Measurements from ENCODE around the gene TEX44. TPM values are rescaled to one million over a fixed set of nuclear protein-coding genes. Genes with fewer than 3 reads are reported as not detected.

Gene TEX44
- total RNA-seq, 1 experiment from 2014 or later = not detected

DNA sequence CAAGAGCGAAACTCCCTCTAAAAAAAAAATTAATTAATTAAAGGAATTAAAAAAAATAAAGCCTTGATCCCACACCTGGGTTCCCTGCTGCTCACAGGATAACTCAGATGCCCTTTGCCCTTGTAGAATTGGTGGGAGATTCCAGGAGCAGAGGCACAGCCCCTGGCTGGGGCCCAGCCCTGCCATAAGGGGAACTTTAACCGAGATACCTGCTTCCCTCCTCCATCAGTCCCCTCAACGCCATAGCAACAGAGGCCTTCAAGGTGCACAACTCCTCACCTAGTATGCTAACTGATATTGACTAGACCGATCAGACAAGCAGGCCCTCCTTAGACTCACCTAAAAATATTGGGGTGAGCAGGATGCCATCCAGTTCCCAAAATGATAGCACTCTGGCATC lies 23.6 kb downstream of the TEX44 start:
- BruUV-seq (replicated peaks) = no TSS peak
- TF ChIP-seq CTCF (IDR thresholded peaks at IDR 0.05; ENCODE audit: insufficient read depth in 1 of 2, low read depth in 1 of 2, low read length in 1 of 2, severe bottlenecking in 1 of 2, unreplicated experiment in 1 of 2) = no peak
- Mint-ChIP-seq H3K36me3 (ENCODE audit: insufficient read depth, unreplicated experiment) (peaks cover 17% of the 10 kb centered on the region), H3K27ac (ENCODE audit: unreplicated experiment) (peak overlapping the region; percentile 94), H3K9me3 (ENCODE audit: unreplicated experiment) (no peaks in the 10 kb centered on the region), H3K27me3 (ENCODE audit: insufficient read depth, unreplicated experiment) (no peaks in the 10 kb centered on the region), H3K4me3 (ENCODE audit: unreplicated experiment) (peak overlapping the region; percentile 52), H3K4me1 (ENCODE audit: low read depth, unreplicated experiment) (peaks cover 36% of the 10 kb centered on the region)
- peaks cover 66% of the 10 kb centered on the region for H3K4me1 ChIP-seq
- no peaks in the 10 kb centered on the region for H3K9me3 ChIP-seq
- no peaks in the 10 kb centered on the region for H3K27me3 ChIP-seq (replicated peaks; ENCODE audit: control insufficient read depth, insufficient read depth, low read length)
- H3K4me3 ChIP-seq (ENCODE audit: low read depth, low read length) = no peak overlapping the region
- H3K36me3 ChIP-seq (ENCODE audit: control insufficient read depth, insufficient read depth, low read length) = no peaks in the 10 kb centered on the region
- intact Hi-C loops (cut with micrococcal nuclease; ENCODE audit: unreplicated experiment) = no loop called here
- POLR2A ChIA-PET = interaction anchor here (3.1 kb wide), 1 partner anchor 50 kb away, joined by 28 read pairs; no protein-coding TSS in a partner anchor
- DNase-seq = peak in 1 of 2 experiments; percentile 51
- CTCF ChIA-PET = no interaction called here

- POLR2A ChIA-PET = interaction anchor here (0.7 kb wide), 1 partner anchor 24 kb away, joined by 3 read pairs; no protein-coding TSS in a partner anchor
- Mint-ChIP-seq H3K36me3 (ENCODE audit: insufficient read depth, unreplicated experiment) (peaks cover 17% of the 10 kb centered on the region), H3K27ac (ENCODE audit: unreplicated experiment) (peak overlapping the region; percentile 94), H3K4me1 (ENCODE audit: low read depth, unreplicated experiment) (peaks cover 30% of the 10 kb centered on the region), H3K27me3 (ENCODE audit: insufficient read depth, unreplicated experiment) (no peaks in the 10 kb centered on the region), H3K4me3 (ENCODE audit: unreplicated experiment) (peak overlapping the region; percentile 47), H3K9me3 (ENCODE audit: unreplicated experiment) (no peaks in the 10 kb centered on the region)
- peaks cover 58% of the 10 kb centered on the region for H3K4me1 ChIP-seq
- BruUV-seq (replicated peaks) = no TSS peak
- no peak overlapping the region for H3K4me3 ChIP-seq (ENCODE audit: low read depth, low read length)
- H3K27me3 ChIP-seq (replicated peaks; ENCODE audit: control insufficient read depth, insufficient read depth, low read length) = no peaks in the 10 kb centered on the region
- no peaks in the 10 kb centered on the region for H3K9me3 ChIP-seq
- H3K36me3 ChIP-seq (ENCODE audit: control insufficient read depth, insufficient read depth, low read length) = no peaks in the 10 kb centered on the region
- no peak for DNase-seq
- no peak for TF ChIP-seq CTCF (IDR thresholded peaks at IDR 0.05; ENCODE audit: insufficient read depth in 1 of 2, low read depth in 1 of 2, low read length in 1 of 2, severe bottlenecking in 1 of 2, unreplicated experiment in 1 of 2)
- CTCF ChIA-PET = interaction anchor here (0.6 kb wide), 1 partner anchor 58 kb away, joined by 3 read pairs; no protein-coding TSS in a partner anchor
- intact Hi-C loops (cut with micrococcal nuclease; ENCODE audit: unreplicated experiment) = no loop called here
These were observed 24.6 kb downstream of the TEX44 start for GRCh38 chr2:231617059-231617926.

- TF ChIP-seq CTCF (IDR thresholded peaks at IDR 0.05; ENCODE audit: insufficient read depth in 1 of 2, low read depth in 1 of 2, low read length in 1 of 2, severe bottlenecking in 1 of 2, unreplicated experiment in 1 of 2) = no peak
- Histone ChIP-seq H3K9me3 (no peaks in the 10 kb centered on the region), H3K4me3 (ENCODE audit: low read depth, low read length) (no peak overlapping the region), H3K36me3 (ENCODE audit: control insufficient read depth, insufficient read depth, low read length) (no peaks in the 10 kb centered on the region), H3K4me1 (peaks cover 37% of the 10 kb centered on the region), H3K27me3 (replicated peaks; ENCODE audit: control insufficient read depth, insufficient read depth, low read length) (no peaks in the 10 kb centered on the region)
- peak; percentile 79 to 92 for DNase-seq
- no peaks in the 10 kb centered on the region for H3K27me3 Mint-ChIP-seq (ENCODE audit: insufficient read depth, unreplicated experiment)
- no TSS peak for BruUV-seq (replicated peaks)
- H3K9me3 Mint-ChIP-seq (ENCODE audit: unreplicated experiment) = no peaks in the 10 kb centered on the region
- CTCF ChIA-PET = interaction anchor here (0.6 to 0.9 kb wide), 3 partner anchors 21 to 56 kb away, joined by 3 to 4 read pairs (median 3); no protein-coding TSS in a partner anchor
- peak overlapping the region; percentile 88 for H3K27ac Mint-ChIP-seq (ENCODE audit: unreplicated experiment)
- H3K4me1 Mint-ChIP-seq (ENCODE audit: low read depth, unreplicated experiment) = peaks cover 30% of the 10 kb centered on the region
- POLR2A ChIA-PET = interaction anchor here (0.5 to 1.8 kb wide), 4 partner anchors 40 to 157 kb away, joined by 5 to 12 read pairs (median 8); partner anchors contain the start of gene NCL
- H3K4me3 Mint-ChIP-seq (ENCODE audit: unreplicated experiment) = peak overlapping the region; percentile 58
- no peaks in the 10 kb centered on the region for H3K36me3 Mint-ChIP-seq (ENCODE audit: insufficient read depth, unreplicated experiment)
- intact Hi-C loops (cut with micrococcal nuclease; ENCODE audit: unreplicated experiment) = loop anchor here (2.0 kb wide), 1 partner anchor 22 kb away; no protein-coding TSS in a partner anchor
These were observed 28.6 kb downstream of the TEX44 start for GRCh38 chr2:231621051-231621879.
